GM18502 (cell line): ENCODE data around the gene HAUS3.

Experiments
- ATAC-seq: cut with Tn5 transposase; IDR thresholded peaks from one replicate; pipeline ENCODE4 v1.9.1; 2021; ENCODE audit warnings: mild to moderate bottlenecking; ENCODE audit not compliant: unreplicated experiment, poor library complexity

The HAUS3 gene

DNA sequence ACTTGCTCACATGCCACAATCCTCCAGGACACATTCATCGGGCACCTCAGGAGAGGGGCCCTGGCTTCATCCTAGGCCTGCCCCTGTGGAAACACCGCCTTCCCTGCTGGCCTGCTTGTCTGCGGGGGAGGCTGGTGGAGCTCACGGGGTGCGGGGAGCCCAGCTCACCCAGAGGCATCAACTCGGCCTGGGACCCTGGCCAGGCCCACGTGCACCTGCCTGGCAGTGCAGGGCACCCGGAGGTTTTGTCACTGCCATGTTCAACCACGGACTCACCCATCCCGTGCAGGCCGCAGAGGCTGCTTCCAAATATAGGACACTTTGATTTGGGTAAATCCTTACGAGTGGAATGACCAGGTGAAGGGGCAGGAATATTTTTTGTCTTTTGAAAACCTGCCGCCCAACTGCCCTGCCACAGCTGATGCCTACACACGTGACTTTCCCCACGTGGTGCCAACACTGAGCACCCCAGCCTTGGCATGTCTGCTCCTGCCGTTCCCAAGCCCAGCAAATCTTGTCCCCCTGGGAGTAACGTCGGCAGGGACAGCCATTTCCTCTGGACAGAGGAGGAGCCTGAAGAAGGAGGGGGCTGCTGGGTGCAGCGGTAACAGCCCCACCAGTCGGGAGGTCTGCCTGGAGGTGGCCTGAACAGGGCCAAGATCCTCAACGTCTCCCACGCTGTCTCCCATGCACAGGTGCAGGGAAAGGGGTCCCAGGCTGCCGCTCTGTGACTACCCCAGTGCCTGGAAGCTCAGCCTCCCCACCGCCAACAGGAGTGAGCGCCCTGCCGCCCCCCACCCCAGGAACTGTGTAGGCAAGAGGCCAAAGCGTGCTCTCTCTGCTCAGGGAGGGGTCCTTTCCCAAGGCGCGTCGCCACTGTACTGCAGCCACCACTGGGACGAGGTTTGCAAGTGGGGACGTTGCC lies 11.5 kb upstream of the HAUS3 start:
- ATAC-seq, result no peak

DNA sequence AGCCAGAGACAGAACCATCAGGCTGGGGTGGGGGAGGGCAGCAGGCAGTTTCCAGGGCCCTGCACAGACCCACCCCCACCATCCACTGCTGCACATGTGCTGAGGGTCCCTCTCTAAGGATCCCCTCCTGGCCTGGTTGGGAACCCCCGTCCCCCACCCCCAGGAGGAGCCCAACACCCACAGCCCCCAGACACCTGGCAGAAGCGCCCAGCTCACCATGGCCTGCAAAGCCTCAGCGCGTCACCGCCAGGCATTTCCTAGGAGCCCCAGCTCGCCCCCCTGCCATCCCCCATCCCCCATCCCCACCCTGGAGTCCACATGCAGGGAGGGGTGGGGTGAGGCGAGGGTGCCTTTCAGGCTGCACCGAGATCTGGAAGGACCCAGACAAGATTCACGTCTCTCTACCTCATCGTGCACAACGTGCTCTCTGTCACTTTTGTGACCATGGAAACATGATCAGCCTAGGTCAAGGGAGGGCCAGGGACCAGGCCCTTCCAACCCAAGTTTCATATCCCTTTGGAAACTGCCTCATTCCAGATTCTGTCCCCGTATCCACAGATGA lies 10.7 kb upstream of the HAUS3 start:
- ATAC-seq, result no peak

DNA sequence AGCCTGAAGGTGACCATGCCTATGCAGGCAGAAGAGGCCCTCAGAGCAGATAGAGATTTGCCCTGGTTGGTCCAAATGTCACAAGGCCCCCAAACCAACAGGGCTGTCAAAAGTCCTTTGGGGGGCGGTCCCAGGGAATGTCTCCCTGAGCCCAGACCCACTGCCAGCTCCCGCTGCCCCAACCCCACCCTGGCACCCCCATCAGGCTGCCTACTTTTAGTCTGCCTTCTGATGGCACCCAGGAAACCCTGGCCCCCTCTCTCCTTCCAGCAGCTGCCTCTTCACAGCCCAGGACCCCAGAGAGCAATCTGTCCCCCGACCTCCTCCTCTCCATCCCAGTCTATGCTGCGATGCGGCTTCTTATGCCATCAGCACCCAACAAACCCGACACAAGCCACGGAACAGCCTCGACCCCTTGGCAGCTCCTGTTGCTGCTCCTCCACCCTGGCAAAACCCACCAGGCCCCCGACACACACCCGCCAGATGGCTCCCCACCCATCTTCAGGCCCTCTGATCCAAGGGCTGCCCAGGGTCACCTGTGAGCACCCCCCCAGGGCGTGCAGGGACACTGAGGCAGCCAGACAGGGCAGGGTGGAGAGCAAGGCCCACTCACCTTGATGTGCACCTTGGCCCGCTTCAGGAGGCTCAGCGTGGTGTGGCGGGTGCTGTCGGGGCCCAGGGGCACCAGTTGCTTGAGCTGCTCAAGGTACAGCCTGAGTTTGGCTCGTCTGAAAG lies 10.0 kb upstream of the HAUS3 start:
- no peak for ATAC-seq

DNA sequence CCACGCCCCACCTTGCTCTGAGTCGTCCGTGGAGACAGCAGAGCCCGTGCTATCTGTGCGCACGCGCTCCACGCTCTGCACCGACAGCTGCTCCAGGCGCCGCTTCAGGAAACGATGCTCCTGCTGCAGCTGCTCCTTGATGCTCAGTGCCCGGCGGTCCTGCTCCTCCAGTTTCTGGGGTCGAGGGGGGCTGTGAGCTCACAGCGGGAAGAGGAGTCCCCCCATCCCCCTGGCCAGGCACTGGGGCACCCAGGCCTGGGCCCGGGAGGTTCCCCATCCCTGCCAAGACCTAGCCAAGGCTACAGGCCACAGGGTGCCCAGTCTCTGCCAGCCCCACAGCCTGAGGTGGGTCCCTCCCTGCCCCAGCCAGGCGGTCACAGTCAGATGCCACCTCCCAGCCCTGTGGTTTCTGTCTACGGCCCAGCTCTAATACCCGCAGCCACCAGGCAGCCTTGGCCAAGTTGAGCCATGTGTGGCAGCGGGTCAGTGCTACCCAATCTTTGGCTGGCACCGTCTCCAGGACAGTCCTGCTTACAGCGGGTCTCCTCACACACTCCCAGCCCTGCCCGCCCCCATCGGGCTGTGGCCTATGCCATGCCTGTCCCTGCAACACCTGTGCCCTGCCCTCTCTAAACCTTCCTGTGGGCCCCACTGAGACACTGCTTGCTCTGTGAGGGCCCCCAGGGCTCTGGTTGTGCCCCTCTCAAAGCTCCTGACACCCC lies 9.3 kb upstream of the HAUS3 start:
- no peak for ATAC-seq

DNA sequence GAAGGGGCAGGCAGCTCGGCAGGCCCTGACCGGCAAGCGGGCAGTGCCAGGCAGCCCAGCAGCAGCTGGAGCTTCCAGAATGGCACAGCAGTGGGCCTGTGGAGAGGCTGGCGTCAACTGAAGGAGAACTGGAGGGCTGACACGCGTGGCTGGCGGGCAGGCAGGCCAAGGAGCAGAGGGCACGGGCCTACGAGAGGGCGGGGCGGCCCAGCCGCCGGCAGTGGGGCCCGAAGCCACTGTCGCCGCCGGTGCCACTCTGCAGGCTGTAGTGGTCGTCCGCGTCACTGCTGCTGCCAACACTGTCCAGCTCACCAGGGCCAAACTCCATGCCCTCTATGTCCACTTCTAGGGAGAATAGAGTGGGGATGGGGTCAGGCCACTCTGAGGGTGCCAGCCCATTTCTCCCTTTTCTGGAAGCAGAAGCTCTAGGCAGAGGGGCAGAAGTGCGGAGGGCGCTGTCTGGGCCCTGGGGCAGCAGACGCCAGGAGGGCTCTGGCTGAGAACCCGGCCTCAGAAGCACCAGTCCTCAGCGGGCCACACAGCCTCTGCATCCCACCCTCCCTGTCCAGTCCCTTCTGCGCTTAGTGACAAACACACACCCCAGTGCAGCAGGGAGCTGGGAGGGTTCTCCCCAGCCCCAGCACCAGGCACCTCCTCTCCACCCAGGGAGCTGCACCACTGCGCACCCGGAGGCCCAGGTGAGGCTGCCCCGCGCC lies 8.6 kb upstream of the HAUS3 start:
- ATAC-seq, result no peak

DNA sequence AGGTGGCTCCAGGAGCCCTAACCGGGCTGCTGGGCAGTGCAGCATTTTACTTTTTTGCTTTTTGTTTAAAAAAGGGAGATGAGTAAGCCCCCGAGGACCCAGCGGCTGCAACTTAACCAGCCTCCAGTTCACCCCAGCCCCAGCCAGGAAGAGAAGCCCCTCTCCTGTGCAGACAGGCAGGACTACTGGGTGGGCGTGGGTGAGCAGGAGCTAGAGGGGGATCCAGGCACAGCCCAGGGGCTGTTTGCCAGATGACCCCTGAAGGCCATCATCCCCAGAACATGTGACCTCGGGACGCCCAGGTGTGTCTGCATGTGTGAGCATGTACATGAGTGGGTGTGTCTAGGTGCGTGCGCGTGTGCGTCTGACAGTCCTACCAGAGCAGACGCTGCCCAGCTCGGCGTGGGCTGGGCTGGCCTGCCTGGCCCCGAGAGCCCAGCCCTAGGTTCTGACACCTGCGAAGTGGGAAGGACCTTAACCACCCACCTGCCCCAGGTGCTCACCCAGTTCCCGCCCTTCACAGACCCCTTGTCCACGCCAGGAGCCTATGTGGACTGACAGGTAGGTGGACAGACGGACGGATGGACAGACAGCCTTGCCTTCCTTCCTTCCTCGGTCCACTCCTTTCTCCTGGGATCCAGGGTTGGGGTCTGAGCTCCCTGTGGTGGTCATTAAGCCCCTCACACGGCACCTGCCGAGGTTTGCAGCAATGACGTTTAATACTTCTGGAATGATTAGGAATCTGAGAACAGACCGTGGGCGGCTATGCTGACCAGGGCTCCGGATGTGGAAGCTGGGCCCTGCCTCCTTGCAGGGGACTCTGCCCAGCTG lies 7.8 kb upstream of the HAUS3 start:
- ATAC-seq, result no peak

DNA sequence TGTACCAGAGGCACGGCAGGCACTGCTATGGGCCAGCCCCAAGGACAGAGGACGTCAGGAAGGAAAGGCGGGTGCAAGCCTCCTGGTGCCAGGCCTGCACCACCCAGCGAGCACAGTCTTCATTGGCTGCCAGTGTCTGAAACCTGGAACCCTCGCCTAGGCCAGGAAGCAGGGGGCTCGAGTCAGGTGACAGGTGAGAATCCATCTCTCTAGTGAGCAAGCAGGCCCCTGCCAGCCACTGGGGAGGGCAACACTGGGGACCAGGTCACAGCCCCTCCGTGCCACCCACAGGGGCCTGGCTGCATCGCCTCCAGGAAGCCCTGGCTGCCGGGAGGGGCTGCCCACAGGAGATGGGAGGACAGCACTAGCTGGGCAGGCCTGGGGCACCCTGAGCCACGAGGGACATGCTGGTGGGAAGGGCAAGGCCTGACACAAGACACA lies 6.9 kb upstream of the HAUS3 start:
- ATAC-seq, result no peak

DNA sequence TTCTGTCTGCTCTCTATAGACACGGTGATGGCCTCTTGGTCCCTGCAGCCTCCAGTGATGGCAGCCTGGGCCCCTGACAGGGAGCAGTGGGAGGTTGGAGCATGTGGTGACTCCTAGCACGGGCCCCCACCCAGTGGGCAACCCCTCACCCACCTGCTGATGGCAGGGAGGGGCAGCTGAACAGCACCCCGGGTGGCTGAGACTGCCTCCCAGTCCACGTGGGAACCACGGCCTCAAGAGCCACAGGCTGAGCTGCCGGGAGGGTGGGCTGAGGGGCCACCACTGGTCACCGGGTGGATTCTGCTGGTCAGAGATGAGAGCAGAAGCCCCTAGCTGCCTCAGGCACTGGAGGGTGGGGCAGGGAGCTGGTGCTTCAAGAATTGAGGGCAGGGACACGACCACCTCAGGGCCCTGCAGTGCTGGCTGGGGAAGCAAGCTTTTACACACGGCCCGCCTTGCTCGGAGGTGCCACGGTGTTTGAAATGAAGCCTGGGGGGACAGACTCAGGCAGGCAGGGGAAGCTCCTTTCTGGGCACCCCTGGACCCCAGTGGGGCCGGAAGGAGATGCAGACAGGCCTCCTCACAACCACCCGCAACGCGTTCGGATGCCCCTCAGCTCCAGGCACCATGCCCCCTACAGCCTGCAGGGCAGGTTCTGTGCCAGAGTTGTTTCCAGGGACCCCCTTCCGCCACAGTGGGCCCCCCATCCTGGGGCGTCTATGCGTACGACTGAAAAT lies 6.3 kb upstream of the HAUS3 start:
- no peak for ATAC-seq

DNA sequence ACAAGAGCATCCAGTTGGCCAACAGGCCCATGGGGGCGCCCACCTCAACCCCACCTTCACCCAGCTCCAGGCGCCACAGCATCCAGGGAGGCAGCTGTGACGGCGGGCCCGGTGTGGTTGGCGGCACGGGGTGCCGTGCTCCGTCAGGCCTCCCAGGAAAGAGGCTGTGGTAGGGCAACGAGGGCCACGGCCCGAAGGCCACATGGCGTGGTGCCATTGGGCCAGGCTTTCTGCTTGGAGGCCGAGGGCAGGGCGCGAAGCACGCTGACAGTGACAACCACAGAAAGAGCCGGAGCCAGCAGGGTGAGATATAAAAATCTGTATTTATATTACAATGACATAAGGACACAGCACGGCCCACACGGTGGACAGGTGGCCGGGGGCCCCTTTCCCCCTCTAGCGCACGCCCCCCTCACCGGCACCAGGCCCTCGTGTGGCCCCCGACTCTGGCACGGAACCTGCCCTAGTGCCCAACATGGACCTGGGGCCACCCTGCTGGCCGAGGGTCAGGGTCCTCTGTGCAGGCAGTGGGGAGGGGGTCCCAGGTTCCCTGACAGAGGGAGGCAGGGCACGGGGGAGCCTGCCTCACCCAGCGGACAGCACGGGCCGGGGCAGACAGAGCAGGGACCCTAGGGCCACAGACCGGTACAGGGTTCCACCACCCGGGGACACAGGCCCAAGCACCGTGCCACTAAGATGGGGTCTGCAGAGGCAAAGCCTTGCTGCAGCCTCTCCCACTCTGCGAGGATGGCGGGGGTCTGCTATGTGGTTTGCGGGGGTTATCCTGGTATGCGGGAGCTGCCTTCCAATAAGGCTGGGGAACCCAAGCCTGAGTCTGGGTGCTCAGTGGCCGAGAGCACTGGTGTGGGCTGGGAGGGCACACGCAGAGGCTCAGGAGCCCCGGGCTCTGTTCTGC lies 5.5 kb upstream of the HAUS3 start:
- no peak for ATAC-seq

DNA sequence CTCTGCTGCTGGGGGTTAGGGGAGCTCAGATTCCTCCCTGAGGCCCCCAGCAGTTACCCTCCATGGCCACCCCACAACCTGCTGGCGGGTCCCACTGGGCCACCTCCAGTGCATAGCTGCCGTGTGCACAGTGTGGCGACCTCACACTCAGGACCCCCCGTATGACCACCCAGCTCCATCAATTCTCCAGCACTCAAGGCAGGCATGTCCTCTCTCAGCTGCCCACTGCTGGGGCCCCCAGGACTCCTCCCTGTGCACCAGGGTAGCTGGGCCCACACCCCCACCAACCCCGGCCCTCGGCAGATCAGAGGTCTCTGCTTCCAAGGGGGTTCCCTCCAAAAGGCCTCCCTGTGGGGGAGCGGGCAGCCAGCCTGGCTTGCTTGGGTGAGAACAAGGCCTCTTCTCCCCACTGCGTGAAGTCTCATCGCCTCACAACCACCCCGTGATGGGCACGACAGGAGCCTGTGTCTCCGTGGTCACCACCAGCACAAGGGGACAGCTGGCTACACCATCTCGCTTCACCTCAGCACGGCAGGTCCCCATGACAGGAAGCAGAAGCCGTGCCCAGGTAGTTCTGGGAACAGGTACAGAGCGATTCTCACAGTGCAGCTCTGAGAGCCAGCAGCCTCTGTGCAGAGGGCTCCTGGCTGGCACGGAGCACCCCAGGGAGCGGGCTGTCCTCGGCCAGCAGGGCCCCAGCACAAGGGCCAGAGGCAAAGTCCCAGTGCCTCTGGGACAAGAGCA lies 4.6 kb upstream of the HAUS3 start:
- ATAC-seq, result no peak

DNA sequence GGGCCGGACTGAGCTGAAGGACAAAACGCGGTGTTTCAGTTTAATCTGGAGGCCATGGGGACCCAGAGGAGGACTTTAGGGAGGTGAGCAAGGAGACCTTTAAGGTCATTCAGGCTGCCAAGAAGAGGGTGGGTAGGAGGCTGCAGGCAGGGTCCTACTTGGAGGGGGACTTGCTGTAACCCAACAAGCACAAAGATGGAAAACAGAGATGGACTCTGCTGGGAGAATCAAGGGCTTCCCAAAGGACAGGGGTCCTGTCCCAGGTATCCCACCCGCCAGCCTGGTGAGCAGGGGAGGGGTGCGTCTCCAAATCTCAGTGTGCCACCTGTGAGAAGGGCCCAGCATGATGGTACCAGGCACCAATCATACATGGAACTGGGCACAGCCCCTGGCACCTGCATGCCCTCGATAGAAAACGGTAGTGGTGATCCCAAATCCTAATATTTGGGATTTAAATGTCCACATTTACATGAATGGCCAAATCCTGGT lies 3.9 kb upstream of the HAUS3 start:
- ATAC-seq, result no peak

DNA sequence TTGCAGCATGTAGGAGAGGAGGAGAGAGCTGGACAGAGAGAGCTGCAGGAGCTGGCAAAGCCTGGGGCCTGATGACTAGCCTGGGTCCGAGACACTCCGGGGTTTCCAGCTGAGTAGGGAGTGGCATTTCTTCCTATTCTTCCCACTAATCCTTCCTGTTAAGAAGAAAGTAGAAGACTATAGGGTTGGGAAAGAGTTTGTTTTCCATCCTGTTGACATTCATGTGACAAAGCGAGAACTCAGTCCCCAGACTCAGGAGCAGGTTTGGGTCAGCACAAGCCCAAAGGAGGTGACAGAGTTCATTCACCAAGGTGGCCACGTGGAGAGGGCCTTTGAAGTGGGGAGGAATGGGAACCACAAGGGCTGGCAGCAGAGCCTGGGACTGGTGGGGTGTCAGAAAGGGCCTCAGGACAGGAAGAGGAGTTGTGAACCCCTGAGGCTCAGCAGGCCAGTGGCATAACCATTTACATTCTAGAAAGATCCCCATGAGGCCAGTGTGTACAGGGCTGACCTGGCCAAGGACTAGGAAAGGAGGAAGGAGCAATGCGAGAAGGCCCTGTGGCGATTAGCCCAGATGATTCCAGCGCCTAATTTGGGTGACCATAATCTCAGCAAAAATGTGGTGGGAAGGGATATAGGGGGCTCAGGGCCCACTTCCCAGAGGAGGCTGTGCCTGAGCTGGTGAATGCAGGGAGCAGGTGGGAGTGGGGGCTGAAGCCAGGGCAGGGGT lies 3.3 kb upstream of the HAUS3 start:
- no peak for ATAC-seq

DNA sequence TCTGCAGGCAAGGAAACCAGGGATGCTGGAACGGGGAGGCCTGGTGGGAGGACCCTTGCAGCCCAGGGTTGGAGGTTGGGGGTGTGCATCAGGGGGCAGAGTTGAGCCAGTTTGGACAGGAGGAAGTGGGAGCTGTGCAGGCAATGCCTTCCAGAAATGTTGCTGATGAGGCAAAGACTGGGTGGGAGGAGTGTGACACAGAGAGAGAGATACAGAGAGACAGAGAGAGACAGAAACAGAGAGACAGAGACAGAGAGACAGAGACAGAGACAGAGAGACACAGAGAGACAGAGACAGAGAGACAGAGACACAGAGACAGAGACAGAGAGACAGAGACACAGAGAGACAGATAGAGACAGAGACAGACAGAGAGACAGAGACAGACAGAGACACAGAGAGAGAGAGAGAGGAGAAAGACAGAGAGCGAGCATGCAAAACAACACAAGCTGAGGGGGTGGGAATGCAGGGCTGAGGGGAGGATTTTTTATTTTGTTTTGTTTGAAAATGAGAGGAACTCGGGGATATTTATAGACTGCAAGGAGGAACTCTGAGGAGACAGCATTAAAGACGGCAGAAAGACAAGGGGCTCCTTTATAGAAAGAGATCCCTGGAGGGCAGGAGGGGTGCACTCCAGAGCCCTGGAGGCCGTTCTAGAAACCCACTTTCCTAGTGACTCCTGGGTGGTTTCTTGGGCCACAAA lies 1.9 kb upstream of the HAUS3 start:
- no peak for ATAC-seq

DNA sequence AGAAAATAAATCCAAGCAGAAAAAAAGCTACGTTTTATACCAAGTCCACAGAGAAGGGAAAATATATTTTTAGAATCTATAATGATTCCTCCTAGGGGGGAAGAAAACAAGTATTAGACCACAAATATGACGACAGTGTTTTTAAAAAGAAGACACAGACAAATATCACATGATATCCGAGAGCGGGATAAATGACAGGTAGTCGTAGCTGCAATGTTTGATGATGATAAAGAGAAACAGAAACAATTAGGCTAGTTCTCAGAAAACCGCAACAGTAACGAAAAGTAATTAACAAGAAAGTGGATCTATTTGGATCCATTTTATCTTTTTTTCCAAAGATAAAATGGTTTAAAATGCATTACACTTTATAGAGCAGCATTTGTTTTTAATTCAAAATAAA lies 918 bp downstream of the HAUS3 start:
- ATAC-seq, result no peak

DNA sequence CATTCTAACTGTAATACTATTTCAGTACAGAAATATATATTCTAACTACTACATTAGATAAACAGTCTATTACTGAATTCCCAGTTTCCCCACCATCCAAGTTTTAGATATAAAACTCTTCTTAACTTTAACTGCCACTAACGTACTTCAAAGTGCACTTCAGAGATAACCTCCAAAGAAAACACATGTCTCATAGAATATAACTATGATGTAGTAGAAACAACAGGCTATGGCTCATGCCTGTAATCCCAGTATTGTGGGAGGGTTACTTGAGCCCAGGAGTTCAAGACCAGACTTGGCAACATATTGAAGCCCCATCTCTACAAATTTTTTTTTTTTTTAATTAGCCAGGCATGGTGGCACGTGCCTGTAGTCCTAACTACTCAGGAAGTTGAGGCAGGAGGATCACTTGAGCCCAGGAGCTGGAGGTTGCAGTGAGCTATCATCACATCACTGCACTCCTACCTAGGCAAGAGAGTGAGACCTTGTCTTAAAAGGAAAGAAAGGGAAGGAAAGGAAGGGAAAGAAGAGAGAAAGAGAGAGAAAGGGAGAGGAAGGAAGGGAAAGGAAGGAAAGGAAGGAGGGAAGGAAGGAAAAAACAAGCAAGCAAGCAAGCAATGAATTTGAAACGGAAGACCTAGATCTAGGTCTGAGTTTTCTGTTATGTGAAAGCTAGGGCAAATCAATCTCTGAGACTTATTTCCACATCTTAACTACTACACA lies 4.8 kb downstream of the HAUS3 start:
- no peak for ATAC-seq
